Measurements from ENCODE around the gene PRICKLE1. TPM values are rescaled to one million over a fixed set of nuclear protein-coding genes. Genes with fewer than 3 reads are reported as not detected.
A peak's percentile ranks its signal among the peaks of the same experiment; 100 is the strongest.

The PRICKLE1 gene
- total and polyA plus RNA-seq, 2 experiments from 2014 or later = 7.7 to 51.7 TPM

DNA sequence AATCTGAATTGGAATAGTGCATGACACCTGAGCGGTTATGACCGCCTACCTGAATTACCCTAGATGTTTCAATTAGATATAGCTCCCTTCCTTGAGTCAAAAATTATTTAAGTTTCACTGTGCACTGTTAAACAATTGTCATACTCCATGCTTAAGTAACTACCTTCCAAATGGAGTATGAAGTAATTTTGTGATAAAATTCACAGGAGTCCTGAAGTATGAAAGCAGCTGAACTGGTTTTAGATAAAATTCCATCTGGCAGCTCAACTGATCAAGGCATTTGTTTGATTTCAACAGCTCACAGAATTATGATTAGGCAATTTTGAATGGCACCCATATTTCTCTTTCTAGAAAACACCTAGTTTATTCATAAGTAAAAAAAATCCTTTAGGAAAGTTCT is 19.5 kb downstream of the PRICKLE1 start (continued):
- TF ChIP-seq, protein P1, sequence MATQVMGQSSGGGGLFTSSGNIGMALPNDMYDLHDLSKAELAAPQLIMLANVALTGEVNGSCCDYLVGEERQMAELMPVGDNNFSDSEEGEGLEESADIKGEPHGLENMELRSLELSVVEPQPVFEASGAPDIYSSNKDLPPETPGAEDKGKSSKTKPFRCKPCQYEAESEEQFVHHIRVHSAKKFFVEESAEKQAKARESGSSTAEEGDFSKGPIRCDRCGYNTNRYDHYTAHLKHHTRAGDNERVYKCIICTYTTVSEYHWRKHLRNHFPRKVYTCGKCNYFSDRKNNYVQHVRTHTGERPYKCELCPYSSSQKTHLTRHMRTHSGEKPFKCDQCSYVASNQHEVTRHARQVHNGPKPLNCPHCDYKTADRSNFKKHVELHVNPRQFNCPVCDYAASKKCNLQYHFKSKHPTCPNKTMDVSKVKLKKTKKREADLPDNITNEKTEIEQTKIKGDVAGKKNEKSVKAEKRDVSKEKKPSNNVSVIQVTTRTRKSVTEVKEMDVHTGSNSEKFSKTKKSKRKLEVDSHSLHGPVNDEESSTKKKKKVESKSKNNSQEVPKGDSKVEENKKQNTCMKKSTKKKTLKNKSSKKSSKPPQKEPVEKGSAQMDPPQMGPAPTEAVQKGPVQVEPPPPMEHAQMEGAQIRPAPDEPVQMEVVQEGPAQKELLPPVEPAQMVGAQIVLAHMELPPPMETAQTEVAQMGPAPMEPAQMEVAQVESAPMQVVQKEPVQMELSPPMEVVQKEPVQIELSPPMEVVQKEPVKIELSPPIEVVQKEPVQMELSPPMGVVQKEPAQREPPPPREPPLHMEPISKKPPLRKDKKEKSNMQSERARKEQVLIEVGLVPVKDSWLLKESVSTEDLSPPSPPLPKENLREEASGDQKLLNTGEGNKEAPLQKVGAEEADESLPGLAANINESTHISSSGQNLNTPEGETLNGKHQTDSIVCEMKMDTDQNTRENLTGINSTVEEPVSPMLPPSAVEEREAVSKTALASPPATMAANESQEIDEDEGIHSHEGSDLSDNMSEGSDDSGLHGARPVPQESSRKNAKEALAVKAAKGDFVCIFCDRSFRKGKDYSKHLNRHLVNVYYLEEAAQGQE (IDR thresholded peaks at IDR 0.05; ENCODE audit: unreplicated experiment) = no peak
- TF ChIP-seq CREB1 (CRISPR knock-in tag; IDR thresholded peaks at IDR 0.05; ENCODE audit: low read depth) = no peak
- no peak for TF ChIP-seq ZNF114 (CRISPR knock-in tag; IDR thresholded peaks at IDR 0.05)
- TF ChIP-seq POLR2AphosphoS5 (IDR thresholded peaks at IDR 0.05; ENCODE audit: low read depth) = no peak
- no peak for TF ChIP-seq STAT1 (IDR thresholded peaks at IDR 0.05; ENCODE audit: unreplicated experiment)

GRCh38 chr12:42568952-42569915 is 20.3 kb downstream of the PRICKLE1 start:
- no peak overlapping the region for H3K4me3 Mint-ChIP-seq
- Histone ChIP-seq H3F3A (replicated peaks; ENCODE audit: low read depth) (no peaks in the 10 kb centered on the region), H4K20me1 (replicated peaks; ENCODE audit: insufficient read depth) (no peaks in the 10 kb centered on the region), H3K36me3 (ENCODE audit: insufficient read depth) (no peaks in the 10 kb centered on the region), H3K27ac (ENCODE audit: low read depth) (no peak overlapping the region), H3K9me2 (ENCODE audit: insufficient read depth) (no peaks in the 10 kb centered on the region), H3K4me3 (no peak overlapping the region), H3K79me2 (replicated peaks; ENCODE audit: insufficient read depth) (no peaks in the 10 kb centered on the region), H3K4me1 (ENCODE audit: insufficient read depth) (peaks cover 17% of the 10 kb centered on the region), H2AFZ (no peak overlapping the region), H3K4me2 (no peak overlapping the region), H3K27me3 (ENCODE audit: insufficient read depth) (peaks cover 9% of the 10 kb centered on the region; the same call in 1 of the 2 replicates)
- peaks cover 37% of the 10 kb centered on the region for H3K4me1 Mint-ChIP-seq
- no peak overlapping the region for H3K27ac Mint-ChIP-seq
- peaks cover 10% of the 10 kb centered on the region; the same call in 2 of the 3 replicates for H3K9me3 Mint-ChIP-seq
- ATAC-seq (peak; percentile 34; the same call in 2 of the 3 replicates), DNase-seq (ENCODE audit: low spot score) (peak; percentile 78)
- peaks cover 9% of the 10 kb centered on the region; the same call in 2 of the 3 replicates for H3K36me3 Mint-ChIP-seq (ENCODE audit: low read depth)
- TF ChIP-seq STAT1 (IDR thresholded peaks at IDR 0.05; ENCODE audit: unreplicated experiment) (no peak), EZH2 (IDR thresholded peaks at IDR 0.05; ENCODE audit: low read depth, unreplicated experiment) (no peak), NANOG (IDR thresholded peaks at IDR 0.05; ENCODE audit: borderline replicate concordance) (no peak)
- TF ChIP-seq, protein P2, sequence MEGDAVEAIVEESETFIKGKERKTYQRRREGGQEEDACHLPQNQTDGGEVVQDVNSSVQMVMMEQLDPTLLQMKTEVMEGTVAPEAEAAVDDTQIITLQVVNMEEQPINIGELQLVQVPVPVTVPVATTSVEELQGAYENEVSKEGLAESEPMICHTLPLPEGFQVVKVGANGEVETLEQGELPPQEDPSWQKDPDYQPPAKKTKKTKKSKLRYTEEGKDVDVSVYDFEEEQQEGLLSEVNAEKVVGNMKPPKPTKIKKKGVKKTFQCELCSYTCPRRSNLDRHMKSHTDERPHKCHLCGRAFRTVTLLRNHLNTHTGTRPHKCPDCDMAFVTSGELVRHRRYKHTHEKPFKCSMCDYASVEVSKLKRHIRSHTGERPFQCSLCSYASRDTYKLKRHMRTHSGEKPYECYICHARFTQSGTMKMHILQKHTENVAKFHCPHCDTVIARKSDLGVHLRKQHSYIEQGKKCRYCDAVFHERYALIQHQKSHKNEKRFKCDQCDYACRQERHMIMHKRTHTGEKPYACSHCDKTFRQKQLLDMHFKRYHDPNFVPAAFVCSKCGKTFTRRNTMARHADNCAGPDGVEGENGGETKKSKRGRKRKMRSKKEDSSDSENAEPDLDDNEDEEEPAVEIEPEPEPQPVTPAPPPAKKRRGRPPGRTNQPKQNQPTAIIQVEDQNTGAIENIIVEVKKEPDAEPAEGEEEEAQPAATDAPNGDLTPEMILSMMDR (conservative IDR thresholded peaks at IDR 0.05; ENCODE audit: low read depth in 2 of 2) = peak; percentile 74 to 75
- TF ChIP-seq, protein P1 (IDR thresholded peaks at IDR 0.05; ENCODE audit: unreplicated experiment) = no peak
- H3K27me3 Mint-ChIP-seq (ENCODE audit: insufficient read depth, low read depth, poor library complexity) = peaks cover 2% of the 10 kb centered on the region
